Fibroblast of lung (primary cell): ENCODE measurements around the gene NECTIN1. TPM values are rescaled to one million over a fixed set of nuclear protein-coding genes. Genes with fewer than 3 reads are reported as not detected.
A peak's percentile ranks its signal among the peaks of the same experiment; 100 is the strongest.

Source experiments
- DNase-seq, 2 donors: peaks; one replicate each; pipeline versions ENCODE4 v3.0.0 to v3.0.0-alpha.2; 2010; ENCODE audit warnings: low read depth in 2 of 2
- H2AFZ ChIP-seq: 2 replicates; pipeline ENCODE4 v1.5.1; 2012; ENCODE audit warnings: low read length, control low read depth, inconsistent platforms
- H3K27ac ChIP-seq: 2 replicates; pipeline ENCODE4 v1.5.1; 2011; ENCODE audit warnings: low read length, control low read depth; ENCODE audit not compliant: insufficient read depth
- H3K27me3 ChIP-seq: 2 replicates; pipeline ENCODE4 v1.5.1; 2011; ENCODE audit warnings: mild to moderate bottlenecking, low read length; ENCODE audit not compliant: control insufficient read depth, insufficient read depth
- H3K36me3 ChIP-seq: 2 replicates; pipeline ENCODE4 v1.5.1; 2011; ENCODE audit warnings: low read length; ENCODE audit not compliant: control insufficient read depth, insufficient read depth
- H3K4me1 ChIP-seq: 2 replicates; pipeline ENCODE4 v1.5.1; 2011; ENCODE audit warnings: low read length; ENCODE audit not compliant: control insufficient read depth, insufficient read depth; ENCODE audit errors: extremely low read depth
- H3K4me2 ChIP-seq: 2 replicates; pipeline ENCODE4 v1.5.1; 2011; ENCODE audit warnings: low read length, control low read depth; ENCODE audit not compliant: insufficient read depth; ENCODE audit errors: extremely low read depth
- H3K4me3 ChIP-seq, 4 experiments: fragments of 200-600 bp in 1 of 4; sonication (generic) in 1 of 4; replicated peaks in 1 of 4; 2 replicates each; pipeline ENCODE4 v1.5.1; 2011 to 2016; ENCODE audit warnings: low read length in 4 of 4, low read depth in 3 of 4, mild to moderate bottlenecking in 3 of 4, control low read depth in 2 of 4, inconsistent platforms in 1 of 4, mixed read lengths in 1 of 4; ENCODE audit not compliant: insufficient read depth in 1 of 4; ENCODE audit errors: control extremely low read depth in 1 of 4
- H3K79me2 ChIP-seq: 2 replicates; pipeline ENCODE4 v1.5.1; 2012; ENCODE audit warnings: mild to moderate bottlenecking, low read length, inconsistent platforms; ENCODE audit not compliant: control insufficient read depth, insufficient read depth
- H3K9ac ChIP-seq: 2 replicates; pipeline ENCODE4 v1.5.1; 2011; ENCODE audit warnings: mild to moderate bottlenecking, low read length, control low read depth; ENCODE audit not compliant: insufficient read depth
- H3K9me3 ChIP-seq: 2 replicates; pipeline ENCODE4 v1.5.1; 2012; ENCODE audit warnings: low read depth, low read length; ENCODE audit not compliant: control insufficient read depth, insufficient read depth
- H4K20me1 ChIP-seq: 2 replicates; pipeline ENCODE4 v1.5.1; 2011; ENCODE audit warnings: low read length; ENCODE audit not compliant: control insufficient read depth, insufficient read depth; ENCODE audit errors: extremely low read depth
- EZH2 ChIP-seq: IDR thresholded peaks from 2 replicates; pipeline ENCODE4 v1.5.1; 2012; ENCODE audit warnings: low read length, control low read depth, mild to moderate bottlenecking; ENCODE audit errors: missing control alignments
- polyA plus RNA-seq, 2 donors: library from polyadenylated mRNA; depleted of rRNA in 1 of 2; stranded (reverse) in 1 of 2; unstranded in 1 of 2; fragments of >200 nt; gene quantifications; 2 replicates each; pipeline ENCODE4 v1.2.1, GENCODE V29; 2011 to 2012; ENCODE audit warnings: missing spikeins in 1 of 2
- total RNA-seq: library from RNA; depleted of rRNA; stranded (reverse); fragments of >200 nt; gene quantifications from 2 replicates; pipeline ENCODE4 v1.2.1, GENCODE V29; 2014
- TF ChIP-seq, protein P1 (sequence below), 2 donors: IDR thresholded peaks in 1 of 2; conservative IDR thresholded peaks in 1 of 2; 1 replicate in 1 of 2; 2 replicates in 1 of 2; pipeline ENCODE4 v1.5.1; 2011 to 2012; ENCODE audit warnings: low read length in 2 of 2, control low read depth in 1 of 2, inconsistent platforms in 1 of 2, low read depth in 1 of 2, mild to moderate bottlenecking in 1 of 2

The NECTIN1 gene
- total and polyA plus RNA-seq, 2 donors (not counting 1 experiment from before 2014, with no cell fraction given) = 2.0 to 2.8 TPM

DNA sequence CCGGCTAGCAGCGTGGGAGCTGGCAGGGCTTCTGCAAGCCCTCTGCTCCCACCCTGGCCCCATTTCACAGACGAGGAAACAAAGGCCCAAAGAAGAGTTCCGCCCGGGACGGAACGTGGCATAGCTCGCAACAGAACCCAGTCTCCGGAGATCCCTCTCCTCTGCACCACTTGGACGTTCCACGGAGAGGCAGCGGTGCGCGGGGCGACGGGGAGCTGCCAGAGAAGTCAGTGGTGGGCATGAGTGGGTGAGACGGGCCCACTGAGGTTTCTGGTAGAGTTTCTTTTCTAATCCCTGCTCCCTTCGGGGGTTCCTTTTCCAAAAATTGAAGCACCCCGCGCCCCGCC lies 554 bp upstream of the NECTIN1 start:
- peaks cover 6% of the 10 kb centered on the region for H3K4me1 ChIP-seq
- H2AFZ ChIP-seq = peak overlapping the region; percentile 76
- H3K79me2 ChIP-seq = peaks cover 2% of the 10 kb centered on the region
- H3K36me3 ChIP-seq = no peaks in the 10 kb centered on the region
- no peak for DNase-seq
- TF ChIP-seq, protein P1, sequence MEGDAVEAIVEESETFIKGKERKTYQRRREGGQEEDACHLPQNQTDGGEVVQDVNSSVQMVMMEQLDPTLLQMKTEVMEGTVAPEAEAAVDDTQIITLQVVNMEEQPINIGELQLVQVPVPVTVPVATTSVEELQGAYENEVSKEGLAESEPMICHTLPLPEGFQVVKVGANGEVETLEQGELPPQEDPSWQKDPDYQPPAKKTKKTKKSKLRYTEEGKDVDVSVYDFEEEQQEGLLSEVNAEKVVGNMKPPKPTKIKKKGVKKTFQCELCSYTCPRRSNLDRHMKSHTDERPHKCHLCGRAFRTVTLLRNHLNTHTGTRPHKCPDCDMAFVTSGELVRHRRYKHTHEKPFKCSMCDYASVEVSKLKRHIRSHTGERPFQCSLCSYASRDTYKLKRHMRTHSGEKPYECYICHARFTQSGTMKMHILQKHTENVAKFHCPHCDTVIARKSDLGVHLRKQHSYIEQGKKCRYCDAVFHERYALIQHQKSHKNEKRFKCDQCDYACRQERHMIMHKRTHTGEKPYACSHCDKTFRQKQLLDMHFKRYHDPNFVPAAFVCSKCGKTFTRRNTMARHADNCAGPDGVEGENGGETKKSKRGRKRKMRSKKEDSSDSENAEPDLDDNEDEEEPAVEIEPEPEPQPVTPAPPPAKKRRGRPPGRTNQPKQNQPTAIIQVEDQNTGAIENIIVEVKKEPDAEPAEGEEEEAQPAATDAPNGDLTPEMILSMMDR (conservative IDR thresholded peaks at IDR 0.05 in 1 of 2, IDR thresholded peaks at IDR 0.05 in 1 of 2; ENCODE audit: low read depth in 1 of 2, low read length in 2 of 2) = no peak
- no peak for TF ChIP-seq EZH2
- H3K4me2 ChIP-seq = peak overlapping the region; percentile 91
- H3K27me3 ChIP-seq = peaks cover 4% of the 10 kb centered on the region
- no peak overlapping the region for H3K27ac ChIP-seq
- no peaks in the 10 kb centered on the region for H3K9me3 ChIP-seq
- peak overlapping the region; percentile 58 to 73 (median 66) for H3K4me3 ChIP-seq
- H3K9ac ChIP-seq = peak overlapping the region; percentile 4
- no peaks in the 10 kb centered on the region for H4K20me1 ChIP-seq

DNA sequence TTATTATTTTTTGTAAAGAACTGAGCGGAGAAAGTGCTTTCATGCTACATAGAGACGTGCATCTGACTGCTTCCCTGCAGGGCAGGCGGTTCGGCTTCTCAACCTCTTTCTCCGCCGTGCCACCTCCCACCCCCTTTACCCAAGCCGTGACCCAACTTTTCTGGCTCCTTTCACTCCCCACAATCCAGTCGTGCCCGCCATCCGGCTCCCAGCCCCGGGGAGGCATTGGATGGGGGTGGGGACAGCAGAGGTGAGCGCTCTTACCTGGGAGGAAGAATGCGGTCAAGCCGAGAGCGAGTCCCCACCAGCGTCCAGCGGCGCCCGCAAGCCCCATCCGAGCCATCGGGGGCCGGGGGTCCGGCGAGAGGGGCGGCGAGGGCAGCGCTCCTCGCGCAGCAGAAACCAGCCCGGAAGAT lies 781 bp downstream of the NECTIN1 start:
- Histone ChIP-seq H3K4me1 (peaks cover 6% of the 10 kb centered on the region), H2AFZ (peak overlapping the region; percentile 19), H3K27me3 (peaks cover 4% of the 10 kb centered on the region), H3K36me3 (no peaks in the 10 kb centered on the region), H4K20me1 (no peaks in the 10 kb centered on the region), H3K79me2 (peaks cover 2% of the 10 kb centered on the region), H3K4me3 (peak overlapping the region; percentile 62 to 78 (median 70)), H3K27ac (no peak overlapping the region), H3K9me3 (no peaks in the 10 kb centered on the region), H3K9ac (peak overlapping the region; percentile 26), H3K4me2 (peak overlapping the region; percentile 93)
- peak in 1 of 2 donors; percentile 23 for DNase-seq
- TF ChIP-seq, protein P1 (conservative IDR thresholded peaks at IDR 0.05 in 1 of 2, IDR thresholded peaks at IDR 0.05 in 1 of 2; ENCODE audit: low read depth in 1 of 2, low read length in 2 of 2) = no peak
- TF ChIP-seq EZH2 = no peak

DNA sequence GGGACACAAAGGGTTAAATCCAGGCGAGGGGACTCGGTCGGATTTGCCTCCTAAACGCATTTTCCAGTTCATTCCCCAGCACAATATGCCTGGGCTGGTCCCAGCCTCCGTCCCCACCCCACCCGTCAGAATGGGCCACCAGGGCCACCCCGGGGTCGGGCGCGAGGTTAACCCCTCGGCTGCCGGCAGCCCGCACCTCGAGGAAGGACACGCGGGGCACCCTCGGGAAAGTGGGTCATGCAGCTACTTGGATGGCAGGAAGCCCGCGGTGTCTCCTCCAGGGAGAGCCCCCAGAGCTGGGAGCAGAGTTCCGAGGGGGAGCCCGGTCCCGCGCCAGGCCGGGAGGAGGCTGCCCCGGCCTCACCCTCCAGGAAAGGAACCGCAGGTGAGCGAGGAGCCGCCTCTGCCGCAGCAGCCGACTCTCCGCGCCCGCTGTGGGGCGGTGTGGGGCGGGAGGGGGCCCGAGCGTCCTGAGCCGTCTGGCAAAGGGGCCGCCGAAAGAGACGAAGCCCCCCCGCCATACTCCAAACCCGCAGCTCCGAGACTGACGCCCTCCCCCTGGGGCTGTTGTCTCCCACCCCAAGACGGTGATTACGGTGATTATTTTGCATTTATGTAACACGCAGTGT lies 1.4 kb downstream of the NECTIN1 start:
- H3K4me1 ChIP-seq = peaks cover 6% of the 10 kb centered on the region
- peak overlapping the region; percentile 93 for H3K4me2 ChIP-seq
- peaks cover 4% of the 10 kb centered on the region for H3K27me3 ChIP-seq
- no peak overlapping the region for H2AFZ ChIP-seq
- peak overlapping the region; percentile 62 to 78 (median 70) for H3K4me3 ChIP-seq
- H3K36me3 ChIP-seq = no peaks in the 10 kb centered on the region
- DNase-seq = no peak
- no peak overlapping the region for H3K27ac ChIP-seq
- no peak overlapping the region for H3K9ac ChIP-seq
- H3K79me2 ChIP-seq = peaks cover 2% of the 10 kb centered on the region
- no peaks in the 10 kb centered on the region for H3K9me3 ChIP-seq
- TF ChIP-seq, protein P1 (conservative IDR thresholded peaks at IDR 0.05 in 1 of 2, IDR thresholded peaks at IDR 0.05 in 1 of 2; ENCODE audit: low read depth in 1 of 2, low read length in 2 of 2) = peak in 1 of 2 donors; percentile 12
- TF ChIP-seq EZH2 = no peak
- H4K20me1 ChIP-seq = no peaks in the 10 kb centered on the region
